AG04449 (cell line): Measurements from ENCODE around the gene SPNS2.

ENCODE experiments used
- CTCF ChIA-PET: fragments of 350-600 bp; formaldehyde crosslinking; extraction: SDS; loops from one replicate; lab custom pipeline; 2021; ENCODE audit warnings: antibody characterized with exemption; lab: Yijun Ruan, JAX
- POLR2A ChIA-PET: fragments of 400-600, 350-600 bp; formaldehyde crosslinking; extraction: SDS; loops from one replicate; lab custom pipeline; 2020; ENCODE audit warnings: antibody characterized with exemption, inconsistent platforms; lab: Yijun Ruan, JAX
- DNase-seq: peaks from one replicate; pipeline ENCODE4 v3.0.0-alpha.2; 2010; ENCODE audit warnings: low read depth, low spot score
- H3K4me3 ChIP-seq: 2 replicates; pipeline ENCODE4 v1.5.1; 2011; ENCODE audit warnings: low read depth, mild to moderate bottlenecking, control low read depth, low read length
- CTCF ChIP-seq: IDR thresholded peaks from one replicate; pipeline ENCODE4 v1.5.1; 2011; ENCODE audit warnings: mild to moderate bottlenecking, moderate library complexity, low read length, control low read depth, inconsistent platforms; ENCODE audit not compliant: insufficient read depth; ENCODE audit errors: missing control alignments

Gene SPNS2

GRCh38 chr17:4586043-4586442, 87.4 kb downstream of the SPNS2 start:
- CTCF ChIA-PET: interaction anchor here (1.0 to 3.3 kb wide), 4 partner anchors 9 to 19 kb away, joined by 3 to 34 read pairs (median 3); no protein-coding TSS in a partner anchor
- POLR2A ChIA-PET: no interaction called here
- DNase-seq: no peak
- TF ChIP-seq CTCF: no peak
- no peak overlapping the region for H3K4me3 ChIP-seq

GRCh38 chr17:4587195-4587594, 88.5 kb downstream of the SPNS2 start:
- ChIA-PET CTCF (interaction anchor here (1.0 to 3.3 kb wide), 3 partner anchors 10 to 36 kb away, joined by 3 to 34 read pairs (median 3); no protein-coding TSS in a partner anchor), POLR2A (no interaction called here)
- no peak overlapping the region for H3K4me3 ChIP-seq
- DNase-seq: no peak
- TF ChIP-seq CTCF: no peak

- TF ChIP-seq CTCF: no peak
- ChIA-PET POLR2A (no interaction called here), CTCF (interaction anchor here (1.1 to 3.3 kb wide), 2 partner anchors 9 to 21 kb away, joined by 7 to 34 read pairs; no protein-coding TSS in a partner anchor)
These were observed 89.1 kb downstream of the SPNS2 start for GRCh38 chr17:4587803-4588202.

GRCh38 chr17:4588391-4588790, 89.7 kb downstream of the SPNS2 start:
- POLR2A ChIA-PET: no interaction called here
- DNase-seq: no peak
- H3K4me3 ChIP-seq: no peak overlapping the region
- CTCF ChIA-PET: interaction anchor here (0.9 to 3.3 kb wide), 3 partner anchors 9 to 49 kb away, joined by 3 to 34 read pairs (median 7); no protein-coding TSS in a partner anchor
- TF ChIP-seq CTCF: no peak

More at GRCh38 chr17:4587803-4588202, 89.1 kb downstream of the SPNS2 start:
- no peak for DNase-seq
- no peak overlapping the region for H3K4me3 ChIP-seq
